NCI-H1048 (cell line): ENCODE data around the gene NUMA1.

Experiments used
- DNase-seq: peaks from one replicate; lab custom pipeline; 2025; lab: John Stamatoyannopoulos, UW

The NUMA1 gene

GRCh38 chr11:71976551-71976950 is 103.8 kb downstream of the NUMA1 start:
- no peak for DNase-seq

GRCh38 chr11:71971680-71972079 is 108.7 kb downstream of the NUMA1 start:
- no peak for DNase-seq

- no peak for DNase-seq
These were observed 115.7 kb downstream of the NUMA1 start for GRCh38 chr11:71964641-71965040.

- no peak for DNase-seq
These were observed 116.9 kb downstream of the NUMA1 start for GRCh38 chr11:71963468-71963867.

GRCh38 chr11:71962428-71963038 is 117.8 kb downstream of the NUMA1 start:
- no peak for DNase-seq

GRCh38 chr11:71955898-71956456 is 124.4 kb downstream of the NUMA1 start:
- no peak for DNase-seq
